GM21526 (cell line): Measurements from ENCODE around the gene SLC2A1.

Experiments used
- ATAC-seq: cut with Tn5 transposase; IDR thresholded peaks from one replicate; pipeline ENCODE4 v1.9.1; 2021; ENCODE audit warnings: moderate library complexity; ENCODE audit not compliant: unreplicated experiment, low FRiP score

The SLC2A1 gene

GRCh38 chr1:42981255-42981805 is 22.7 kb upstream of the SLC2A1 start:
- ATAC-seq = no peak

GRCh38 chr1:42979896-42980800 is 21.5 kb upstream of the SLC2A1 start:
- ATAC-seq = no peak

GRCh38 chr1:42979036-42979430 is 20.4 kb upstream of the SLC2A1 start:
- no peak for ATAC-seq

GRCh38 chr1:42978317-42979035 is 19.8 kb upstream of the SLC2A1 start:
- no peak for ATAC-seq

- ATAC-seq = no peak
Observed at GRCh38 chr1:42977653-42978052, 19.0 kb upstream of the SLC2A1 start.

GRCh38 chr1:42975561-42976225 is 17.0 kb upstream of the SLC2A1 start:
- ATAC-seq = no peak

- no peak for ATAC-seq
Observed at GRCh38 chr1:42974767-42975437, 16.2 kb upstream of the SLC2A1 start.

GRCh38 chr1:42973799-42974198 is 15.1 kb upstream of the SLC2A1 start:
- ATAC-seq = no peak

GRCh38 chr1:42973286-42973685 is 14.6 kb upstream of the SLC2A1 start:
- ATAC-seq = no peak

- no peak for ATAC-seq
Observed at GRCh38 chr1:42971841-42972291, 13.2 kb upstream of the SLC2A1 start.

- ATAC-seq = no peak
Observed at GRCh38 chr1:42970143-42970542, 11.5 kb upstream of the SLC2A1 start.

GRCh38 chr1:42968654-42969053 is 10.0 kb upstream of the SLC2A1 start:
- no peak for ATAC-seq

- ATAC-seq = no peak
Observed at GRCh38 chr1:42966688-42967612, 8.3 kb upstream of the SLC2A1 start.

- no peak for ATAC-seq
Observed at GRCh38 chr1:42965378-42965777, 6.7 kb upstream of the SLC2A1 start.

- ATAC-seq = no peak
Observed at GRCh38 chr1:42964044-42964812, 5.6 kb upstream of the SLC2A1 start.

- ATAC-seq = no peak
Observed at GRCh38 chr1:42963378-42964043, 4.8 kb upstream of the SLC2A1 start.

GRCh38 chr1:42962641-42963377 is 4.1 kb upstream of the SLC2A1 start:
- ATAC-seq = no peak
